Astrocyte of the cerebellum (primary cell): ENCODE data around the gene TDRD1.

ENCODE experiments used
- DNase-seq: peaks from one replicate; pipeline ENCODE4 v3.0.0-alpha.2; 2011; ENCODE audit warnings: low read depth
- H3K4me3 ChIP-seq: 2 replicates; pipeline ENCODE4 v1.5.1; 2011; ENCODE audit warnings: mild to moderate bottlenecking, low read depth, low read length, moderate library complexity
- CTCF ChIP-seq: IDR thresholded peaks from 2 replicates; pipeline ENCODE4 v1.5.1; 2012; ENCODE audit warnings: low read length, low read depth, moderate library complexity, mild to moderate bottlenecking; ENCODE audit errors: missing control alignments
- in situ Hi-C: cut with HindIII; loops from 2 replicates; pipeline ENCODE4 v1.10.0; 2017; ENCODE audit warnings: low sequenced_read_pairs

Gene TDRD1

DNA sequence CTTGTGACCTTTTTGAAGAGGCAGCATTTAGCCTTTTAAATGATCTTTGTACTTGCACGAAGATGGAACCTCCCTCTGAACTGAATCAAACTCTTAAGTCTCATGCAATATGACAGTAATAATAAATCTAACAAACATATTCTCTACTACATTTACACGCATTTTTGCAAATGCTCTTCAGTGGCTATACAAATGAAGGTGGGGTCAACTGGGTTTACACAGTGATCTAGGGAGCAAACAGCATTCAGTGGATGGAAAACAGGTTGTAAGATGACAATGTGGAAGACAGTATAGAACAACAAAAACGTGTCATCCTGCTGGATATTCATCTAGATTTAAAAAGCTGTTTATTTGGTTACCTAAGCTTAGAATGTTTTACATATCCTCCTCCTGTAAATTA is 12.7 kb upstream of the TDRD1 start:
- no peak for DNase-seq
- in situ Hi-C loops = no loop called here

DNA sequence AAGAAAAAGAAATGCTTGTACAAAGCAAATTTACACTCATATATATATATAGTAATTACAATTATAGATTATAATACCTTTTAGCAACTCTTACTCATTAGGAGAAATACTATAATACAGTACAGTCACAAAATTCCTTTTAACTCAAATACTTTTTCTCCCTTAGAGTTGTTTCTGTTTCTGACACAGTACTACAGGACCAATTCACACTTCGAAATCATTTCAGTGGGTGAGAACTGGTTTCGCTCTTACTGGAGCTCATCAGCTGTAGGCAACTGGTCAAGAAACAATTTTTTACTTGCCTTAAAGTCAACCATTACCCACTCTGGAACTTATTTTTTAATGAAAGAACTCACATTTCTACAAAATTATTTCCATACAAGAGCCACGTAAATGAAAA is 11.2 kb upstream of the TDRD1 start:
- in situ Hi-C loops = no loop called here
- no peak for TF ChIP-seq CTCF
- DNase-seq = no peak
- H3K4me3 ChIP-seq = no peak overlapping the region

More for the DNA sequence above, 12.7 kb upstream of the TDRD1 start:
- no peak for TF ChIP-seq CTCF
- H3K4me3 ChIP-seq = no peak overlapping the region

GRCh38 chr10:114168450-114169009 is 10.6 kb upstream of the TDRD1 start:
- DNase-seq = no peak
- in situ Hi-C loops = no loop called here
- TF ChIP-seq CTCF = no peak
- no peak overlapping the region for H3K4me3 ChIP-seq

DNA sequence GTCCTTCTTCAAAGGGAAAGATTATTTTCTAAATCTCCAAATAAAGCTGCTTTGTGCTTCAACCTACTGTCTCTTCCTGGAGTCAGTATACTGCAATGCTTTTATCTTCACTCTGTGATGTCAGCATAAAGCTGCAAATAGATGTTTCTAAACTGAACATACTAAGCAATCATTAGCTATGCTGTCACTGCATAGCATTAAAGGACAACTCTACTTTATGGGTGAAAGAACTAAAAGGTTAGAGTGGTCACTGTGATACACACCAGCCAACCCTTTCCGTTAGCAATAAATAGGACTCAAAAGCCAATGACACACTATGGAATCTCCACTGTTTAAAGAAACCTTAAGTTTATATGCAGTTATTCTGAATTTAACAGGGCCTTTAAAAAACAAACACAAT is 6.9 kb upstream of the TDRD1 start:
- H3K4me3 ChIP-seq = peak overlapping the region; percentile 100
- in situ Hi-C loops = no loop called here
- TF ChIP-seq CTCF = no peak
- DNase-seq = no peak

DNA sequence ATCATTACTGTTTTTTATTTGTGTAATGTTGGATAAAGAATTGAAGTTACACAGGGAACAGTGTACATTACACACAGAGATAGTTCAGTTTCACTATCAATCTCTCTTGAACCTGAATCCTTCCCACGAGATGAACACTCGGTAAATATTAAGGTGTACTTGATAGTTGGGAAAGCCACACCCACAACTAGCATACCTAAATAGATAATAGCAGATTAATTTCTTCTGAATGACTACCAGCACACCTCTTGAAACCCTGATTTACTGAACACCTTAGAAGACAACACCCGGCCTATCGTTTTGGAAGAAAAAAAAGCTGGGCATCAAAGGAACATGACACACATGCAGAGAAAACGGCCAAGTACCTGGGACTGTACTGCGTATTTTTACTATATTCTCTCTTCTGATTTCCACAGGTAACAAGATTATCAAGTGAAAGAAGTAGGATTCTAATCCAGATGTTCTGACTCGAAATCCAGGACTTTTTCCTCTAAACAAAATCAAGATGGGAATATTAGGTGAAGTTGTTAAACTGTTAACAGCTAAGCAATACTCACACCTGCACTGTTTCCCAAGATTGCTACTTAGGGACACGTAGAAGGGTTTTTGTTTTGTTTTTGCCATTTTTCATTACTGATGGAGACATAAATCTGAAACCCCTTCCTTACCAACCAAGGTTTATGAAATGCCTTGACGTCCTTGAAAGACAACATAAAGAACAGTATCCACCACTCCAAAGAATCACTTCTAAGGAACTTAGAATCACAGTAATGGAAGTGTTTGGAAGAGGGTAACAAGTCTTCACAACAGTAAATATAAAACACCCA is 6.2 kb upstream of the TDRD1 start:
- in situ Hi-C loops = no loop called here
- DNase-seq = no peak
- TF ChIP-seq CTCF = no peak
- H3K4me3 ChIP-seq = peak overlapping the region; percentile 100

GRCh38 chr10:114173603-114173920 is 5.6 kb upstream of the TDRD1 start:
- in situ Hi-C loops = no loop called here
- no peak for DNase-seq
- peak overlapping the region; percentile 100 for H3K4me3 ChIP-seq
- no peak for TF ChIP-seq CTCF
